OCI-LY3 (cell line): ENCODE measurements around the gene GCA.

Source experiments
- CTCF ChIP-seq: fragments of 200-600, 300-600 bp; sonication (generic); IDR thresholded peaks from 2 replicates; pipeline ENCODE4 v1.5.1; 2014; ENCODE audit warnings: antibody characterized with exemption, low read length, low read depth
- EZH2phosphoT487 ChIP-seq: fragments of 200-600 bp; shearing (Covaris generic); IDR thresholded peaks from 2 replicates; pipeline ENCODE4 v1.6.1; 2018; ENCODE audit warnings: antibody characterized with exemption, mixed run types, low read depth

- no peak for TF ChIP-seq CTCF
- TF ChIP-seq EZH2phosphoT487 = no peak
Observed at GRCh38 chr2:162340822-162341221, 3.1 kb upstream of the GCA start.
